ENCODE results near the gene TENM3. TPM values are rescaled to one million over a fixed set of nuclear protein-coding genes. Genes with fewer than 3 reads are reported as not detected.

Gene TENM3
- total RNA-seq, 4 donors from 2014 or later, result 0.18 to 9.4 (median 1.5) TPM

- no peak for DNase-seq
- TF ChIP-seq, protein P1, sequence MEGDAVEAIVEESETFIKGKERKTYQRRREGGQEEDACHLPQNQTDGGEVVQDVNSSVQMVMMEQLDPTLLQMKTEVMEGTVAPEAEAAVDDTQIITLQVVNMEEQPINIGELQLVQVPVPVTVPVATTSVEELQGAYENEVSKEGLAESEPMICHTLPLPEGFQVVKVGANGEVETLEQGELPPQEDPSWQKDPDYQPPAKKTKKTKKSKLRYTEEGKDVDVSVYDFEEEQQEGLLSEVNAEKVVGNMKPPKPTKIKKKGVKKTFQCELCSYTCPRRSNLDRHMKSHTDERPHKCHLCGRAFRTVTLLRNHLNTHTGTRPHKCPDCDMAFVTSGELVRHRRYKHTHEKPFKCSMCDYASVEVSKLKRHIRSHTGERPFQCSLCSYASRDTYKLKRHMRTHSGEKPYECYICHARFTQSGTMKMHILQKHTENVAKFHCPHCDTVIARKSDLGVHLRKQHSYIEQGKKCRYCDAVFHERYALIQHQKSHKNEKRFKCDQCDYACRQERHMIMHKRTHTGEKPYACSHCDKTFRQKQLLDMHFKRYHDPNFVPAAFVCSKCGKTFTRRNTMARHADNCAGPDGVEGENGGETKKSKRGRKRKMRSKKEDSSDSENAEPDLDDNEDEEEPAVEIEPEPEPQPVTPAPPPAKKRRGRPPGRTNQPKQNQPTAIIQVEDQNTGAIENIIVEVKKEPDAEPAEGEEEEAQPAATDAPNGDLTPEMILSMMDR (IDR thresholded peaks at IDR 0.05), result no peak
- no peak for TF ChIP-seq POLR2A (IDR thresholded peaks at IDR 0.05)
- Histone ChIP-seq H3K27ac (no peak overlapping the region), H3K4me1 (no peaks in the 10 kb centered on the region), H3K9me3 (no peaks in the 10 kb centered on the region), H3K4me3 (no peak overlapping the region), H3K27me3 (no peaks in the 10 kb centered on the region), H3K36me3 (no peaks in the 10 kb centered on the region)
Measured at GRCh38 chr4:182717788-182718583, 474.8 kb downstream of the TENM3 start.

DNA sequence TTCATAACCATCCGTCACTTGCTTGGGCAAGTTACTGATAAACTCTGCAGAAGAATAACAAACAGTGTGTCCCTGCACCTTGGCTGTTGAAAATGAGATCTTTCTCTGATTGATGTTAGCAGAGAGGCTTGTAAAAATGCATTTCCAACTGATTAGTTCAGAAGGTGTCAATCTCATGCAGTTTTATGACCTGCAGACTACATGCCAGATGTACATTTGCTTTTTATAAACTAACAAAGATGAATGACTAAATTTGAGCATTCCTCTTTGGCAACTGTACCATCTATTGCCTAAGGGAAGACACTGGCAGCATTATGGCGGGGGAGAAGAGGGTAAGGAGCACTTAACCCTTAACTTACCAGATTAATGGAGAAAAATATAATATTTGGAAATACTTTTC lies 481.2 kb downstream of the TENM3 start:
- Histone ChIP-seq H3K4me3 (no peak overlapping the region), H3K4me1 (no peaks in the 10 kb centered on the region), H3K27me3 (no peaks in the 10 kb centered on the region), H3K9me3 (no peaks in the 10 kb centered on the region), H3K36me3 (no peaks in the 10 kb centered on the region), H3K27ac (no peak overlapping the region)
- TF ChIP-seq POLR2A (IDR thresholded peaks at IDR 0.05), result no peak
- TF ChIP-seq, protein P1 (IDR thresholded peaks at IDR 0.05), result no peak
- no peak for DNase-seq

GRCh38 chr4:182729516-182729915 lies 486.3 kb downstream of the TENM3 start:
- H3K9me3 ChIP-seq, result no peaks in the 10 kb centered on the region
- H3K36me3 ChIP-seq, result no peaks in the 10 kb centered on the region
- no peak overlapping the region for H3K4me3 ChIP-seq
- no peaks in the 10 kb centered on the region for H3K27me3 ChIP-seq
- DNase-seq, result no peak
- no peaks in the 10 kb centered on the region for H3K4me1 ChIP-seq
- H3K27ac ChIP-seq, result no peak overlapping the region
- no peak for TF ChIP-seq POLR2A (IDR thresholded peaks at IDR 0.05)
- TF ChIP-seq, protein P1 (IDR thresholded peaks at IDR 0.05), result no peak

DNA sequence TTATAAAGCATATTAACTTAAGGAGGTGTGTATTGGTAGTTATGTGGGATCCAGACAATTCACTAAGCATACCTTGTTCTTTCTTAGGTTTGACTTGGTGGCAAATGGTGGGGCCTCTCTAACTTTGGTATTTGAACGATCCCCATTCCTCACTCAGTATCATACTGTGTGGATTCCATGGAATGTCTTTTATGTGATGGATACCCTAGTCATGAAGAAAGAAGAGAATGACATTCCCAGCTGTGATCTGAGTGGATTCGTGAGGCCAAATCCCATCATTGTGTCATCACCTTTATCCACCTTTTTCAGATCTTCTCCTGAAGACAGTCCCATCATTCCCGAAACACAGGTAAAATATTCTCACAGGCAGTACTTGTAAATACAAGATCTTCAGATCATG lies 487.6 kb downstream of the TENM3 start:
- DNase-seq, result no peak
- no peaks in the 10 kb centered on the region for H3K9me3 ChIP-seq
- no peaks in the 10 kb centered on the region for H3K4me1 ChIP-seq
- H3K27me3 ChIP-seq, result no peaks in the 10 kb centered on the region
- no peak overlapping the region for H3K4me3 ChIP-seq
- H3K27ac ChIP-seq, result no peak overlapping the region
- H3K36me3 ChIP-seq, result no peaks in the 10 kb centered on the region
- no peak for TF ChIP-seq POLR2A (IDR thresholded peaks at IDR 0.05)
- TF ChIP-seq, protein P1 (IDR thresholded peaks at IDR 0.05), result no peak

DNA sequence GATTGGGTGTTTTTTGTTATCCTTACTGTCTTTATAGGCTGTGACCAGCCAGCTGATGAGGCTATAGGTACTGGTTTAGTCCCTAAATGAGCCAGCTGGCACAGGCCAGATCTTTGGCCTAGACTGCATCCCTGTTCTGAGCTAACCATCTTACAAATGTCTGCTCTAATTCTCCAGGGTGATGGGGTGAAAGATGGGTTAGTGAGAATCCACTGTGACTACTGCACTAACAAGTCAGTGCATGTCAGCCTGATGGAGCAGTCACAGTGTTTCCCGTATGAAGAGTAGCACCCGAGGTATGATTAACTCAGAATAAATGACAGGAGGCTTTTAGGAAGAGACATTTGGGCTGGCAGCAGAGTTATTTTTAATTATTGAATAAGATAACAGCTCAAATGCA lies 493.0 kb downstream of the TENM3 start:
- Histone ChIP-seq H3K4me1 (no peaks in the 10 kb centered on the region), H3K27ac (no peak overlapping the region), H3K27me3 (no peaks in the 10 kb centered on the region), H3K4me3 (no peak overlapping the region), H3K36me3 (no peaks in the 10 kb centered on the region), H3K9me3 (no peaks in the 10 kb centered on the region)
- DNase-seq, result no peak
- TF ChIP-seq POLR2A (IDR thresholded peaks at IDR 0.05), result no peak
- TF ChIP-seq, protein P1 (IDR thresholded peaks at IDR 0.05), result no peak

Data from Peyer's patch (tissue), 4 donors.